Right lobe of liver (tissue), 4 donors: ENCODE measurements around the gene MYOC.

Experiments
- CTCF ChIP-seq, 4 donors: fragments of 200-600 bp in 3 of 4; fragments of 450-650 bp in 1 of 4; IDR thresholded peaks; one replicate each; pipeline versions ENCODE4 v1.5.1 to v1.8.0; 2016 to 2022; ENCODE audit warnings: antibody characterized with exemption in 4 of 4, mild to moderate bottlenecking in 2 of 4
- POLR2A ChIP-seq: fragments of 450-650 bp; IDR thresholded peaks from one replicate; pipeline ENCODE4 v1.6.1; 2017; ENCODE audit warnings: antibody characterized with exemption, mild to moderate bottlenecking
- donor health status: DM: no; HTN: no; CAD: no.
- donor health status: DM: no; HTN: no; CAD: no.
- donor health status: DM: no; HTN: yes; CAD: no.

DNA sequence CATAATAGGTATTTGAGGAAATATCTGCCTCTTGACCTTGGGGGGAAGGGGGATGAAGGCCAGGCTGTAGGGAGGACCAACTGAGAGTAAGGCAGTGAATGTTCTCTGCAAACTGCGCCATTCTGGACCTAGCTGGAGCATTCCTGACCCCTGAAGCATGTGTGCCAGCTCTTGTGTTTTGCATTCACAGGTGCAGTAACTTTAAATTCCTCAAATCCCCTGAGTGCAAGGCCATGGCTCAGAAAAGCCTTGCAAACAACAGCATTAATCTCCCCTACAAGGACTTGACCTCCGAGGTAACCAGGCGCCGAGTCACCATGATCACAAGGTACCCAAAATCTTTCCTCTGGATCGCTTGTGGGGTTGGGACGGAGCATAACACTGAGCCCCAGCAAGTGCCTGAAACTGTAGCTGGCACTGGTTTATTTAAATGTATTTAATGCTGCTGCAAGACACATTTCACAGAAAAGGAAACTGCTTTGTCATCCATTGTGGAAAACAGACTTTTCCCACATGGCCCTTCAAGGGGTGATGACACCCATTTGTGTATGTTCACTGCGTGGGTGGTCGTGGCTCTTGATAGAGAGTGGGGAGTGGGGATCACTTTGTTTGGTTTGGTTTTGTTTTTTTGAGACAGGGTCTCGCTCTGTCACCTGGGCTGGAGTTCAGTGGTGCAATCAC lies 28.7 kb downstream of the MYOC start:
- TF ChIP-seq CTCF (IDR thresholded peaks at IDR 0.05) = no peak
- no peak for TF ChIP-seq POLR2A
